ENCODE results near the gene MAPK10.
"Not testable (repeated sequence)": the region's sequence is repeated elsewhere in the genome, so short reads cannot be mapped to it uniquely, and the experiment has no call there.

Gene MAPK10

GRCh38 chr4:86026720-86027119 is 333.1 kb downstream of the MAPK10 start:
- DNase-seq (ENCODE audit: extremely low spot score) = peak; percentile 34
- ChIA-PET CTCF (no interaction called here), POLR2A (no interaction called here)
- peak; percentile 49 for TF ChIP-seq L3MBTL2 (conservative IDR thresholded peaks at IDR 0.05)
- TF ChIP-seq SUZ12 (IDR thresholded peaks at IDR 0.05) = no peak
- TF ChIP-seq ZNF384 (IDR thresholded peaks at IDR 0.05) = no peak
- TF ChIP-seq CTBP1 (IDR thresholded peaks at IDR 0.05; ENCODE audit: borderline replicate concordance) = peak; percentile 81; the same call in 1 of the 2 replicates
- no peak for TF ChIP-seq FOXA1 (IDR thresholded peaks at IDR 0.05)
- peak; percentile 93 for TF ChIP-seq PKNOX1 (IDR thresholded peaks at IDR 0.05)
- TF ChIP-seq LEF1 (IDR thresholded peaks at IDR 0.05; ENCODE audit: borderline replicate concordance) = peak; percentile 26; the same call in 1 of the 2 replicates
- TF ChIP-seq FOXK2 (IDR thresholded peaks at IDR 0.05) = no peak
- TF ChIP-seq TARDBP (IDR thresholded peaks at IDR 0.05) = no peak
- TF ChIP-seq HDGF (IDR thresholded peaks at IDR 0.05; ENCODE audit: borderline replicate concordance) = no peak
- TF ChIP-seq SP1 (IDR thresholded peaks at IDR 0.05) = no peak
- TF ChIP-seq ELF4 (IDR thresholded peaks at IDR 0.05) = no peak
- TF ChIP-seq FOXM1 (IDR thresholded peaks at IDR 0.05; ENCODE audit: borderline replicate concordance) = no peak
- TF ChIP-seq BHLHE40 (IDR thresholded peaks at IDR 0.05; ENCODE audit: borderline replicate concordance) = no peak
- TF ChIP-seq ARNT (IDR thresholded peaks at IDR 0.05) = peak; percentile 65
- TF ChIP-seq NFRKB (IDR thresholded peaks at IDR 0.05) = no peak

- DNase-seq (ENCODE audit: extremely low spot score); POLR2A ChIA-PET; CTCF ChIA-PET: not testable (repeated sequence)
Observed at GRCh38 chr4:86021671-86022070, 338.2 kb downstream of the MAPK10 start.

- ChIA-PET CTCF (no interaction called here), POLR2A (no interaction called here)
Observed at GRCh38 chr4:86019906-86020305, 339.9 kb downstream of the MAPK10 start.

GRCh38 chr4:86019362-86019761 is 340.5 kb downstream of the MAPK10 start:
- CTCF ChIA-PET = interaction anchor here (0.8 kb wide), 1 partner anchor 223 kb away, joined by 3 read pairs; no protein-coding TSS in a partner anchor
- POLR2A ChIA-PET = no interaction called here
- no peak for DNase-seq (ENCODE audit: extremely low spot score)
- TF ChIP-seq ARNT (IDR thresholded peaks at IDR 0.05) (no peak), ELF4 (IDR thresholded peaks at IDR 0.05) (no peak), SP1 (IDR thresholded peaks at IDR 0.05) (no peak), HDGF (IDR thresholded peaks at IDR 0.05; ENCODE audit: borderline replicate concordance) (no peak), FOXM1 (IDR thresholded peaks at IDR 0.05; ENCODE audit: borderline replicate concordance) (no peak), BHLHE40 (IDR thresholded peaks at IDR 0.05; ENCODE audit: borderline replicate concordance) (no peak), NFRKB (IDR thresholded peaks at IDR 0.05) (no peak), L3MBTL2 (conservative IDR thresholded peaks at IDR 0.05) (no peak), PKNOX1 (IDR thresholded peaks at IDR 0.05) (no peak), SUZ12 (IDR thresholded peaks at IDR 0.05) (no peak), FOXK2 (IDR thresholded peaks at IDR 0.05) (no peak), TARDBP (IDR thresholded peaks at IDR 0.05) (no peak), LEF1 (IDR thresholded peaks at IDR 0.05; ENCODE audit: borderline replicate concordance) (no peak), ZNF384 (IDR thresholded peaks at IDR 0.05) (no peak), FOXA1 (IDR thresholded peaks at IDR 0.05) (no peak), CTBP1 (IDR thresholded peaks at IDR 0.05; ENCODE audit: borderline replicate concordance) (no peak)

More at GRCh38 chr4:86019906-86020305, 339.9 kb downstream of the MAPK10 start:
- no peak for DNase-seq (ENCODE audit: extremely low spot score)
- TF ChIP-seq FOXM1 (IDR thresholded peaks at IDR 0.05; ENCODE audit: borderline replicate concordance) = no peak
- TF ChIP-seq NFRKB (IDR thresholded peaks at IDR 0.05) = no peak
- TF ChIP-seq BHLHE40 (IDR thresholded peaks at IDR 0.05; ENCODE audit: borderline replicate concordance) = no peak
- TF ChIP-seq CTBP1 (IDR thresholded peaks at IDR 0.05; ENCODE audit: borderline replicate concordance) = no peak

GRCh38 chr4:86015412-86016350 is 344.2 kb downstream of the MAPK10 start:
- TF ChIP-seq L3MBTL2 (conservative IDR thresholded peaks at IDR 0.05) (no peak), ELF4 (IDR thresholded peaks at IDR 0.05) (no peak), SP1 (IDR thresholded peaks at IDR 0.05) (no peak), CTBP1 (IDR thresholded peaks at IDR 0.05; ENCODE audit: borderline replicate concordance) (no peak)
- no peak for DNase-seq (ENCODE audit: extremely low spot score)
- CTCF ChIA-PET = no interaction called here
- POLR2A ChIA-PET = no interaction called here

- ChIA-PET CTCF (interaction anchor here (0.7 kb wide), 1 partner anchor 218 kb away, joined by 4 read pairs; no protein-coding TSS in a partner anchor), POLR2A (no interaction called here)
- no peak for DNase-seq (ENCODE audit: extremely low spot score)
- no peak for TF ChIP-seq LEF1 (IDR thresholded peaks at IDR 0.05; ENCODE audit: borderline replicate concordance)
- TF ChIP-seq CTBP1 (IDR thresholded peaks at IDR 0.05; ENCODE audit: borderline replicate concordance) = no peak
- no peak for TF ChIP-seq SUZ12 (IDR thresholded peaks at IDR 0.05)
- TF ChIP-seq HDGF (IDR thresholded peaks at IDR 0.05; ENCODE audit: borderline replicate concordance) = no peak
- TF ChIP-seq FOXK2 (IDR thresholded peaks at IDR 0.05) = no peak
- TF ChIP-seq TARDBP (IDR thresholded peaks at IDR 0.05) = no peak
- no peak for TF ChIP-seq L3MBTL2 (conservative IDR thresholded peaks at IDR 0.05)
- TF ChIP-seq ZNF384 (IDR thresholded peaks at IDR 0.05) = no peak
- no peak for TF ChIP-seq ARNT (IDR thresholded peaks at IDR 0.05)
- TF ChIP-seq FOXM1 (IDR thresholded peaks at IDR 0.05; ENCODE audit: borderline replicate concordance) = no peak
- no peak for TF ChIP-seq FOXA1 (IDR thresholded peaks at IDR 0.05)
Observed at GRCh38 chr4:86014599-86014998, 345.3 kb downstream of the MAPK10 start.

GRCh38 chr4:86013621-86014020 is 346.2 kb downstream of the MAPK10 start:
- ChIA-PET CTCF (no interaction called here), POLR2A (no interaction called here)
- TF ChIP-seq SUZ12 (IDR thresholded peaks at IDR 0.05) (no peak), SP1 (IDR thresholded peaks at IDR 0.05) (no peak), PKNOX1 (IDR thresholded peaks at IDR 0.05) (no peak), ARNT (IDR thresholded peaks at IDR 0.05) (no peak), L3MBTL2 (conservative IDR thresholded peaks at IDR 0.05) (no peak), LEF1 (IDR thresholded peaks at IDR 0.05; ENCODE audit: borderline replicate concordance) (no peak), FOXK2 (IDR thresholded peaks at IDR 0.05) (no peak), TARDBP (IDR thresholded peaks at IDR 0.05) (no peak)
- no peak for DNase-seq (ENCODE audit: extremely low spot score)
